Keratinocyte (primary cell): ENCODE results near the gene RPL28. TPM values are rescaled to one million over a fixed set of nuclear protein-coding genes. Genes with fewer than 3 reads are reported as not detected.

Experiments
- DNase-seq: peaks from one replicate; pipeline ENCODE4 v3.0.0-alpha.2; 2011; ENCODE audit warnings: low read depth, missing footprints, low spot score
- FAIRE-seq: peaks from 2 replicates; lab custom pipeline; 2011; peaks lifted over from hg19 to GRCh38; lab: Jason Lieb, UNC
- H2AFZ ChIP-seq: 2 replicates; pipeline ENCODE4 v1.6.0; 2012; ENCODE audit warnings: low read length, control low read depth, inconsistent platforms; ENCODE audit not compliant: control insufficient read depth
- H3K27ac ChIP-seq: 2 replicates; pipeline ENCODE4 v1.5.1; 2011; ENCODE audit warnings: low read length; ENCODE audit not compliant: control insufficient read depth, insufficient read depth
- H3K27me3 ChIP-seq: 3 replicates; pipeline ENCODE4 v1.6.0; 2011; ENCODE audit warnings: low read length; ENCODE audit not compliant: control insufficient read depth, insufficient read depth; ENCODE audit errors: extremely low read depth
- H3K36me3 ChIP-seq, 2 experiments: 2 replicates in 1 of 2; 3 replicates in 1 of 2; pipeline ENCODE4 v1.5.1; 2011; ENCODE audit warnings: low read length in 2 of 2, mild to moderate bottlenecking in 1 of 2; ENCODE audit not compliant: control insufficient read depth in 2 of 2, insufficient read depth in 2 of 2; ENCODE audit errors: extremely low read depth in 1 of 2
- H3K4me1 ChIP-seq: 3 replicates; pipeline ENCODE4 v1.5.1; 2011; ENCODE audit warnings: low read length; ENCODE audit not compliant: control insufficient read depth, insufficient read depth; ENCODE audit errors: extremely low read depth
- H3K4me2 ChIP-seq: 3 replicates; pipeline ENCODE4 v1.6.0; 2011; ENCODE audit warnings: low read depth, low read length; ENCODE audit not compliant: control insufficient read depth, insufficient read depth; ENCODE audit errors: extremely low read depth
- H3K4me3 ChIP-seq, 3 experiments: fragments of 200-600 bp in 1 of 3; sonication (generic) in 1 of 3; 2 replicates in 2 of 3; 3 replicates in 1 of 3; pipeline ENCODE4 v1.5.1; 2011 to 2016; ENCODE audit warnings: low read length in 3 of 3, mild to moderate bottlenecking in 3 of 3, control low read depth in 2 of 3, inconsistent platforms in 1 of 3, low read depth in 1 of 3, mixed read lengths in 1 of 3, mixed run types in 1 of 3, moderate library complexity in 1 of 3; ENCODE audit not compliant: control insufficient read depth in 2 of 3, insufficient read depth in 2 of 3; ENCODE audit errors: extremely low read depth in 1 of 3
- H3K79me2 ChIP-seq: 2 replicates; pipeline ENCODE4 v1.6.0; 2012; ENCODE audit warnings: low read length; ENCODE audit not compliant: control insufficient read depth, insufficient read depth
- H3K9ac ChIP-seq: 3 replicates; pipeline ENCODE4 v1.6.0; 2011; ENCODE audit warnings: low read length; ENCODE audit not compliant: control insufficient read depth, insufficient read depth; ENCODE audit errors: extremely low read depth
- H3K9me1 ChIP-seq: 3 replicates; pipeline ENCODE4 v1.6.0; 2011; ENCODE audit warnings: low read length; ENCODE audit not compliant: control insufficient read depth, insufficient read depth; ENCODE audit errors: extremely low read depth
- H3K9me3 ChIP-seq: 2 replicates; pipeline ENCODE4 v1.5.1; 2012; ENCODE audit warnings: low read depth, low read length; ENCODE audit not compliant: control insufficient read depth
- H4K20me1 ChIP-seq: 3 replicates; pipeline ENCODE4 v1.6.0; 2011; ENCODE audit warnings: low read length; ENCODE audit not compliant: control insufficient read depth, insufficient read depth; ENCODE audit errors: extremely low read depth
- CTCF ChIP-seq, 3 experiments: IDR thresholded peaks in 1 of 3; conservative IDR thresholded peaks in 1 of 3; optimal IDR thresholded peaks in 1 of 3; 2 replicates in 2 of 3; 3 replicates in 1 of 3; pipeline versions ENCODE3 to v1.5.1; 2011; ENCODE audit warnings: low read length in 3 of 3, mild to moderate bottlenecking in 3 of 3, moderate library complexity in 2 of 3, control low read depth in 1 of 3, inconsistent platforms in 1 of 3; ENCODE audit not compliant: insufficient read depth in 2 of 3; ENCODE audit errors: extremely low read depth in 1 of 3
- EZH2 ChIP-seq: IDR thresholded peaks from one replicate; pipeline ENCODE4 v1.6.1; 2012; ENCODE audit warnings: inconsistent platforms, mild to moderate bottlenecking, low read length, moderate library complexity
- dilution Hi-C: fragments of 300-500 bp; cut with MboI; formaldehyde crosslinking; loops from one replicate; pipeline ENCODE4 v1.7.0; 2020; ENCODE audit warnings: low sequenced_read_pairs; ENCODE audit not compliant: extremely low pct_ligation_motif_present
- polyA plus RNA-seq, 5 experiments: library from polyadenylated mRNA; depleted of rRNA in 3 of 5; stranded (reverse) in 3 of 5; stranded (forward) in 1 of 5; unstranded in 1 of 5; fragments of >200 nt; gene quantifications; 1 replicate in 1 of 5; 2 replicates in 3 of 5; 3 replicates in 1 of 5; pipeline versions ENCODE4 v1.2.1 to v1.2.3, GENCODE V29; 2011 to 2012; ENCODE audit warnings: missing spikeins in 2 of 5, low read depth in 1 of 5, low replicate concordance in 1 of 5

RPL28 gene
- polyA plus RNA-seq, 1 donor (not counting 4 experiments of a cell fraction or from before 2014, with no cell fraction given): 282 TPM

GRCh38 chr19:55358493-55358892 is 27.2 kb upstream of the RPL28 start:
- dilution Hi-C loops: no loop called here
- no peak overlapping the region for H3K9ac ChIP-seq

DNA sequence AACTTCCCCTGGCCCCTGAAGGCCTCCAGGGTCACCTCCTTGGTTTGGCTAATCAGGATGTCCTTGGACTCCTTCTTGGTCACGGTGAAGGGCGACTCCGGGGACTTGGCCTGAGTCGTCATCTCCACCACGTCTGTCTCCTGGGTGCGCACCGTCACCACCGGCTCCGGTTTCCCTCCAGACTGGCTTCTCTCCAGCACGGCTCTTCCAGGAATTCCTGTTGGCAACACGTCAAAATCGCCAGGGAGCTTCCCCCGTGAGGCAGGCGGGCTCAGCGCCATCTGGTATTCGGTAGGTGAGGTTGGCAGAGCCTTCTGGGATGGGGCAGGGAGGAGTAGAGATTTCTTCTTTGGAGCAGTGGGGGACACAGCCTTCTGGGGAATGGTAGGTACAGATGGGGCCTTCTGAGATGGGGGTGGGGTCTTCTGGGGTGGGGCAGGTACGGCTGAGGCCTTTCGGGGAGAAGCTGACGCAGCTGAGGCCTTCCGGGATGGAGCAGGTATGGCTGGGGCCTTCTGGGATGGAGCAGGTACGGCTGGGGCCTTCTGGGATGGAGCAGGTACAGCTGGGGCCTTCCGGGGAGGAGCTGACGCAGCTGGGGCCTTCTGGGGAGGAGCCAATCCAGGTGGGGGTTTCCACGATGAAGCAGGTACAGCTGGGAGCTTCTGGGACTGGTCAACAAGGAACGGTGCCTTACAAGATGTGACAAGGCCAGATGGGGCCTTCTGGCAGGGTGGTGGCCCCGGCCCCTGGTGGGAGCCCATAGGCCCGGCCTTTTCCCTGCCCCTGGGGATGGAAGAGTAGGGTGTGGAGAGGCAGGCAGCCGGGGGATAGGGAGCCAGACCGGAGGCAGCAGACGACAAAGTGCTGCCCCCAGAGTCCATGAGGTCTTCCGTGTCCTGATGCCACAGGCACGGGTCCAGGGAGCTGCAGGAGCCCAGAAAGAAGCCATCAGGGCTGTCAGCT is 26.5 kb upstream of the RPL28 start:
- no peaks in the 10 kb centered on the region for H3K36me3 ChIP-seq
- H3K79me2 ChIP-seq: no peaks in the 10 kb centered on the region
- no peaks in the 10 kb centered on the region for H4K20me1 ChIP-seq
- peaks cover 5% of the 10 kb centered on the region for H3K4me1 ChIP-seq
- H2AFZ ChIP-seq: no peak overlapping the region
- DNase-seq (no peak), FAIRE-seq (no peak)
- H3K27me3 ChIP-seq: peaks cover 4% of the 10 kb centered on the region
- dilution Hi-C loops: no loop called here
- no peak overlapping the region for H3K4me2 ChIP-seq
- no peaks in the 10 kb centered on the region for H3K9me3 ChIP-seq
- no peaks in the 10 kb centered on the region for H3K9me1 ChIP-seq
- H3K27ac ChIP-seq: no peak overlapping the region
- no peak overlapping the region for H3K4me3 ChIP-seq
- H3K9ac ChIP-seq: no peak overlapping the region
- TF ChIP-seq CTCF (optimal IDR thresholded peaks at IDR 0.05 in 1 of 3, IDR thresholded peaks at IDR 0.05 in 1 of 3, conservative IDR thresholded peaks at IDR 0.05 in 1 of 3; ENCODE audit: extremely low read depth in 1 of 3, insufficient read depth in 2 of 3, low read length in 3 of 3): no peak
- no peak for TF ChIP-seq EZH2

More at GRCh38 chr19:55358493-55358892, 27.2 kb upstream of the RPL28 start:
- TF ChIP-seq EZH2 (no peak), CTCF (optimal IDR thresholded peaks at IDR 0.05 in 1 of 3, IDR thresholded peaks at IDR 0.05 in 1 of 3, conservative IDR thresholded peaks at IDR 0.05 in 1 of 3; ENCODE audit: extremely low read depth in 1 of 3, insufficient read depth in 2 of 3, low read length in 3 of 3) (no peak)
- Histone ChIP-seq H3K4me2 (no peak overlapping the region), H3K27ac (no peak overlapping the region), H3K9me3 (no peaks in the 10 kb centered on the region), H3K9me1 (no peaks in the 10 kb centered on the region), H3K27me3 (peaks cover 7% of the 10 kb centered on the region), H3K79me2 (no peaks in the 10 kb centered on the region), H3K4me1 (peaks cover 6% of the 10 kb centered on the region), H3K36me3 (no peaks in the 10 kb centered on the region), H4K20me1 (no peaks in the 10 kb centered on the region), H2AFZ (no peak overlapping the region), H3K4me3 (no peak overlapping the region)
- DNase-seq: no peak
- no peak for FAIRE-seq
